Measurements from ENCODE around the gene ATP2B3.

- peak in 1 of 12 donors; percentile 3 for TF ChIP-seq CTCF (IDR thresholded peaks at IDR 0.05)
- no peak for TF ChIP-seq POLR2A (IDR thresholded peaks at IDR 0.05)
Observed at GRCh38 chrX:153599192-153600031, 82.0 kb downstream of the ATP2B3 start.

Data from heart left ventricle (tissue), 13 donors.